ENCODE data around the gene FAM9B.

GRCh38 chrX:9055354-9055753, 21.4 kb upstream of the FAM9B start:
- TF ChIP-seq SMC3 (conservative IDR thresholded peaks at IDR 0.05; ENCODE audit: poor library complexity) (no peak), CTCF (IDR thresholded peaks at IDR 0.05; ENCODE audit: poor library complexity, severe bottlenecking) (no peak), POLR2AphosphoS5 (IDR thresholded peaks at IDR 0.05) (no peak), REST (IDR thresholded peaks at IDR 0.05; ENCODE audit: borderline replicate concordance) (no peak), EZH2 (IDR thresholded peaks at IDR 0.05; ENCODE audit: borderline replicate concordance, insufficient read depth, low read length, poor library complexity, severe bottlenecking) (no peak), MXI1 (conservative IDR thresholded peaks at IDR 0.05; ENCODE audit: poor library complexity, severe bottlenecking) (no peak)

Measured in neural cell (in vitro differentiated cells).